ENCODE measurements around the gene CDX1.

GRCh38 chr5:150189326-150189725 is 22.7 kb downstream of the CDX1 start:
- TF ChIP-seq POLR2AphosphoS5 (IDR thresholded peaks at IDR 0.05; ENCODE audit: low read depth, low read length) (no peak), POLR2A (IDR thresholded peaks at IDR 0.05; ENCODE audit: low read depth, low read length) (no peak), TAF1 (IDR thresholded peaks at IDR 0.05; ENCODE audit: low read depth, low read length) (no peak)

Data from GM12891 (cell line).